ENCODE data around the gene TMSB15A.
"Not testable (repeated sequence)": the region's sequence is repeated elsewhere in the genome, so short reads cannot be mapped to it uniquely, and the experiment has no call there.

TMSB15A gene

DNA sequence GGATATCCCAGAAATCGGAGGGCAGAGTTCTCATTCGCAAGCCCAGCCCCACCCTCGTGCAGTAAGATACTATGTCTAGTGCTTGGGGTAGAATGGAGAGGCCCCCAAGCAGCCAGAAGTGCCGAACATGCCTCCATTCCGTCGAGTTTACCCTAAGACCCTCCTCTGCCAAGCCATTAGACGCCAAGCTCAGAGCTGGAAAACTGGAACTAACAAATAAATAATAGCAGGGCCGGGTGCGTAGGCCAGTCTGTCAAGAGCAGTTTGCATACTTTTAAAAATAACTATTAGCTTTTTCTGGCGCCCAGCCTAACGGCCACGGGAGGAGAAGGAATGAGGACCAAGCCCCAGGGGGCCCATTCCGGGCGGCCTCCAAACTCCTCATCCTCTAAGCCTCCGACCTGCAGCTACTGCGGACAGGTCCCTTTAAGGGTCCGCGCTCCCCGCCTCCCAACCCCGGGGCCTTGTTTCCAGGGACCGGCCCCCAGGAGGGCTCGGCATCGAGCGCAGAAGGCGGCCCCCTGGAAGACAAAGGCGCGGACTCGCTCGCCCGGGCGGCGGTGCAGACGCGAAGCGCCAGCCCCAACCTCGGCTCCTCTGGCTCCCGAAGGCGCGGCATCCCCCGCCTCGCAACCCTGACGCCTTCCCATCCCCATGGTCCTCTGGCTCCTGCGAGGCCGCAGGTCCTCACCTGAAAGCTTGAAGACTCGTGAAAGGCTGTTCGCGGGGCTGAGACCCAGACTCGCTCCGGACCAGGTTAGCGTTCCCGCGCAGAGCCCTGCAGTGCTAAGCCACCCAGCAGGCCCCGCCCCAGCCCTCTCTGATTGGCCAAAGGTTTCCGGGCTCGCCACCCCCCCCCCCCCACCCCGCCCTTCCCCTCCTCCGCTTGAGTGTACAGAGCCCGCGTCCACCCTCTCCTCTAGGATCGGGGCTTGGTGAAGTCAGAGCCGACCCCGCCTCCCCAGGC is at the start of gene TMSB15A:
Gene TMSB15A, minus strand, starts transcription at position 765 of the 967 bp plus-strand sequence.
- ChIA-PET CTCF (interaction anchor here (0.9 kb wide), 1 partner anchor 167 kb away, joined by 6 read pairs; no protein-coding TSS in a partner anchor), POLR2A (ENCODE audit: low non-redundant PET) (no interaction called here)
- TF ChIP-seq, protein P1, sequence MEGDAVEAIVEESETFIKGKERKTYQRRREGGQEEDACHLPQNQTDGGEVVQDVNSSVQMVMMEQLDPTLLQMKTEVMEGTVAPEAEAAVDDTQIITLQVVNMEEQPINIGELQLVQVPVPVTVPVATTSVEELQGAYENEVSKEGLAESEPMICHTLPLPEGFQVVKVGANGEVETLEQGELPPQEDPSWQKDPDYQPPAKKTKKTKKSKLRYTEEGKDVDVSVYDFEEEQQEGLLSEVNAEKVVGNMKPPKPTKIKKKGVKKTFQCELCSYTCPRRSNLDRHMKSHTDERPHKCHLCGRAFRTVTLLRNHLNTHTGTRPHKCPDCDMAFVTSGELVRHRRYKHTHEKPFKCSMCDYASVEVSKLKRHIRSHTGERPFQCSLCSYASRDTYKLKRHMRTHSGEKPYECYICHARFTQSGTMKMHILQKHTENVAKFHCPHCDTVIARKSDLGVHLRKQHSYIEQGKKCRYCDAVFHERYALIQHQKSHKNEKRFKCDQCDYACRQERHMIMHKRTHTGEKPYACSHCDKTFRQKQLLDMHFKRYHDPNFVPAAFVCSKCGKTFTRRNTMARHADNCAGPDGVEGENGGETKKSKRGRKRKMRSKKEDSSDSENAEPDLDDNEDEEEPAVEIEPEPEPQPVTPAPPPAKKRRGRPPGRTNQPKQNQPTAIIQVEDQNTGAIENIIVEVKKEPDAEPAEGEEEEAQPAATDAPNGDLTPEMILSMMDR (conservative IDR thresholded peaks at IDR 0.05; ENCODE audit: low read depth), result no peak
- no peak within 1 kb of the TSS for H3K27ac ChIP-seq
- DNase-seq (ENCODE audit: low spot score), result peak; percentile 56

DNA sequence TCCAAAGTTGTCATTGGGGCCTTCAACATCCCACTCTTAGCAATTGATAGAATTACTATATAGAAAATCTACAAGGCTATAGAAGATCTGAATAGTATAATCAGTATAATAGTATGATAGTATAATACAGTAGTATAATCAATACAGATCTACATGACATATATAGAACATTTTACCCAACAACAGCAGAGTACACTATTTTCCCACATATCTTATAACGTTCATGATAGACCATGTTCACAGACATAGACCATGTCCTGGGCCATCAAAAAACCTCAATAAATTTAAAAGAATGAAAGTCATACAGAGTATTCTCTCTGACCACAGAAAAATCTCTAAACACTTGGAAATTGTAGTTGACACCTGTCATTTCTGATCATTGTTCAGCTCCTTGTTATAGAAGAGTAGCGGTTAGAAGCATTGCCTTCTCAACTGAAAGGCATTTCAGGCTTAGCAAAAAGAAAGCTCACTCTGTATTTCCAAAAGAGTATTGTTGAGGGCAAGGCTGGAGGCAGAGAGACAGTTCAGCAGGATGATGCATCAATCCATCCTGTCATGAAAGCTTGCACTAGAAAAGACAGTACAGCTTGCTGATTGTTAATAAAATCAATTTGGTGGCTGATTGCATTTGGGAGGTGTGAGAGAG is 44.0 kb upstream of the TMSB15A start:
- POLR2A ChIA-PET (ENCODE audit: low non-redundant PET), result no interaction called here
- TF ChIP-seq, protein P1 (conservative IDR thresholded peaks at IDR 0.05; ENCODE audit: low read depth), result no peak
- CTCF ChIA-PET, result no interaction called here
- no peak for DNase-seq (ENCODE audit: low spot score)
- H3K27ac ChIP-seq, result no peak overlapping the region

DNA sequence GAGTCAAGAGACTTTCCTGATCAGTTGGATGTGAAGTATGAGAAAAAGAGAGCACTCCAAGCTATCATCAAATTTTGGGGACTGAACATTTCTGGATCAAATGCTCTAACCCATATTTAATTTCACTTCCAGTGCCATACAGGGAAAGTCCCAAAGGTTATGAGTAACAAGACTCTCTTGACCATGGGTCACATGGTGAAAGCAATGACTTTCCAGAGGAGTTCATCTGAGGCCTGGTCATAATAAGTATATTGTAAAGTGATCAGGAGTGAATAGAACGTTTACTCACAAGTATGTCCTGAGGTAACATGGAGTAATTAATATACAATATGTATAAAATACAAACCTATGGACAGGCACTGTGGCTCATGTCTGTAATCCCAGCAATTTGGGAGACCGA is 42.1 kb upstream of the TMSB15A start:
- H3K27ac ChIP-seq, result no peak overlapping the region
- no peak for DNase-seq (ENCODE audit: low spot score)
- TF ChIP-seq, protein P1 (conservative IDR thresholded peaks at IDR 0.05; ENCODE audit: low read depth), result no peak
- CTCF ChIA-PET, result no interaction called here
- POLR2A ChIA-PET (ENCODE audit: low non-redundant PET), result no interaction called here

DNA sequence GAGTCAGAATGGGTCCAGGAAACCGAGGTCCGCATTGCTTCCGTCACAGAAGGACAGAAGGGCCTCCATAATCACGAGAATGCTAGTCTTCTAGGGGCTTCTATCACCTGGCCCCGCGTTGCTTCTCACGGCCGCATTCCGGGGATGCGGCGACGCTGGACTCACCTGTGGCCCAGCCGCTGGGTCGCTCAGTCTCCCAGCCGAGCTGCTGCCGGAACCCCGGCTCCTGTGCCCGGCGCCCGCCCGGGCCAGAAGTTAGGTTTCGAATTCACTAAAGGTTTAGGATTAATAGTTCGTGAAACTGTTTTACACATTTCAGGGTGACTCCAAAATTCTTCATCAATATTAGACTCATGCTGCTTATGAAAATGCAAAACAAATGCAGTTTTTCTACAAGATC is 31.7 kb upstream of the TMSB15A start:
- TF ChIP-seq, protein P1 (conservative IDR thresholded peaks at IDR 0.05; ENCODE audit: low read depth), result no peak
- DNase-seq (ENCODE audit: low spot score), result no peak
- POLR2A ChIA-PET (ENCODE audit: low non-redundant PET), result no interaction called here
- no peak overlapping the region for H3K27ac ChIP-seq
- CTCF ChIA-PET, result no interaction called here

DNA sequence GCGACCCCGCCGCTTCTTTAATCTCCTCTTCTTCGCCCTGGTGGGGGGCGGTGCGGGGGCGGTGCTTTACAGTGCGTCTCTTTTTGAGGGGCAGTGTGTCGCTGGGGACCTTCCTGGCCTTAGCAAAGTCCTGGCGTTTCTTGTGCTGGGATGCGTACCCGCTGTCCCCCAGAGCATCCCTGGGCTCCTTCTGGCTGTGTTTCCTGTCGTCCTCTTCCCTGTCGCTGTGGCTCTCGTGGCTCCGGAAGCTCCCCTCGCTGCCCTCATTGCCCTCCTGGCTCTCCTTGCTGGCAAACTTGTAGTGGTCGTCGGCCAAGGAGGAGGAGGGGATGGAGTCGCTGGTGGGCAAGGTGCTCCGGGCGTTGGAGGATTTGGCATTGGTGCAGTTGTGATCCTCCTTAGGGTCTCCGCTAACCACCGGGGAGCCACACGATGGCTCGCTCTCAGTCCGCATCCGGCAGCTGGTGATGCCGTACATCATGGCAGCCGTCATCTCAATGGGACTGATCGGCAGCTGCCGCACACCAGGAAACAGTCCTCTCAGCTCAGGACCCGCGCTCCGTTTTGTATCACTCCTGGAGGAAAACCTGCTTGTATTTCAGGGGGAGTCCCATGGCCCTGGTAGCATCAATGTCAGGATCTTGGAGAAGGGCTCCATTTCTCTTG is 30.4 kb upstream of the TMSB15A start:
- no peak for DNase-seq (ENCODE audit: low spot score)
- no peak overlapping the region for H3K27ac ChIP-seq
- ChIA-PET POLR2A (ENCODE audit: low non-redundant PET) (no interaction called here), CTCF (no interaction called here)
- TF ChIP-seq, protein P1 (conservative IDR thresholded peaks at IDR 0.05; ENCODE audit: low read depth), result no peak

DNA sequence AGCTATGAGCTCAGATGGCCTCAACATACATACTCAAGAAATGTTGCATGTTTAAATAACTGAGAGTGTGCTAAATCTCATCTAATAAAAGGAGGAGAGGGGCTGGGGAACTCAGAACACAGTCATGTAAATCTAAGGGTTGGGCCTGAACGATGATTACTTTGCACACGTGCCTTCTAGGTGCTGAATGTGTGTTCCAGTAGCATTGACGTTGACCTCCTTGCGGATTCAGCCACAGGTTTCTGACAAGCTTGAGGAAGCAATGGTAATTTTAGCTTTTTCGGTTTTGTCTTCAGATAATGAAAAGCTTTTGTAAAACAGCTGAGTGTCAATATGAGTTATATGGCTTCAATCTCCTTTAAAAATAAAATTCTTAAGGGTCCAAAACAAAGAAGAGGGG is 29.6 kb upstream of the TMSB15A start:
- CTCF ChIA-PET; DNase-seq (ENCODE audit: low spot score); POLR2A ChIA-PET (ENCODE audit: low non-redundant PET); H3K27ac ChIP-seq: not testable (repeated sequence)
